Measurements from ENCODE around the gene STK32C.

- TF ChIP-seq CTCF (IDR thresholded peaks at IDR 0.05 in 4 of 5, conservative IDR thresholded peaks at IDR 0.05 in 1 of 5) (no peak), POLR2A (IDR thresholded peaks at IDR 0.05) (no peak)
Observed at GRCh38 chr10:132242103-132242840, 65.5 kb downstream of the STK32C start.

Data from gastrocnemius medialis (tissue), 4 donors.